Heart right ventricle (tissue), 16 donors: Measurements from ENCODE around the gene ITPR2. TPM values are rescaled to one million over a fixed set of nuclear protein-coding genes. Genes with fewer than 3 reads are reported as not detected.

Experiments used
- ATAC-seq, 8 donors: fragments of 200-7000 bp; cut with Tn5 transposase; one replicate each; pipeline ENCODE4 v1.9.1; 2020; ENCODE audit warnings: mild to moderate bottlenecking in 8 of 8, moderate library complexity in 8 of 8, moderate number of reproducible peaks in 1 of 8
- DNase-seq, 2 donors: peaks; one replicate each; pipeline ENCODE4 v3.0.0-alpha.2; 2020
- H3K27ac ChIP-seq, 10 donors: fragments of 200-600 bp; sonication (generic) in 2 of 10; one replicate each; pipeline versions ENCODE4 v1.5.0 to v1.8.0; 2020 to 2022; ENCODE audit warnings: mild to moderate bottlenecking in 3 of 10
- H3K27me3 ChIP-seq, 7 donors: fragments of 200-600 bp; one replicate each; pipeline ENCODE4 v1.8.0; 2021 to 2022; ENCODE audit warnings: mild to moderate bottlenecking in 2 of 7
- H3K36me3 ChIP-seq, 9 donors: fragments of 200-600 bp; sonication (generic) in 1 of 9; one replicate each; pipeline versions ENCODE4 v1.5.0 to v1.8.0; 2020 to 2022; ENCODE audit warnings: mild to moderate bottlenecking in 2 of 9
- H3K4me1 ChIP-seq, 9 donors: fragments of 200-600 bp; sonication (generic) in 1 of 9; one replicate each; pipeline versions ENCODE4 v1.5.0 to v1.8.0; 2020 to 2022; ENCODE audit warnings: mild to moderate bottlenecking in 4 of 9
- H3K4me3 ChIP-seq, 10 donors: fragments of 200-600 bp; sonication (generic) in 2 of 10; one replicate each; pipeline versions ENCODE4 v1.5.0 to v1.8.0; 2020 to 2022; ENCODE audit warnings: mild to moderate bottlenecking in 7 of 10, moderate library complexity in 2 of 10
- H3K9me3 ChIP-seq, 11 donors: fragments of 200-600 bp in 10 of 11; sonication (generic) in 2 of 11; one replicate each; pipeline versions ENCODE4 v1.5.0 to v1.8.0; 2013 to 2022; ENCODE audit warnings: mild to moderate bottlenecking in 2 of 11, control low read depth in 1 of 11, moderate library complexity in 1 of 11
- WGBS, 2 donors: extraction: QIAGEN DNeasy Blood & Tissue Kit; methylation state at CpG; one replicate each; pipeline ENCODE4 v1.1.7; 2013; ENCODE audit warnings: inconsistent platforms in 1 of 2; 5-methylcytosine and 5-hydroxymethylcytosine counted together
- intact Hi-C, 10 donors: fragments of 100-400 bp; cut with DNase I; formaldehyde crosslinking; loops; one replicate each; pipeline versions ENCODE4 v1.11.1 to v1.14.2; 2022
- polyA plus RNA-seq, 2 donors: library from polyadenylated mRNA; stranded (reverse); fragments of 200-250 nt; gene quantifications; one replicate each; pipeline ENCODE4 v1.2.3, GENCODE V29; 2013
- total RNA-seq, 10 donors: library from RNA; stranded (reverse); fragmentation: NEBNext Ultra II Directional in 3 of 10; extraction: Animal tissue kit (Norgen Biotek cat#: 25700) in 3 of 10; gene quantifications; one replicate each; pipeline versions ENCODE4 v1.2.1 to v1.2.4, GENCODE V29; 2021 to 2023
- TF ChIP-seq, protein P1 (sequence below), 9 donors: fragments of 200-600 bp; sonication (generic) in 2 of 9; IDR thresholded peaks; one replicate each; pipeline versions ENCODE4 v1.5.0 to v1.8.0; 2021 to 2022; ENCODE audit warnings: antibody characterized with exemption in 9 of 9, mild to moderate bottlenecking in 5 of 9, moderate library complexity in 1 of 9
- donor health status: Arrhythmogenic right ventricular cardiomyopathy.
- donor health status: ischemic (EF 13 %, LVEDD 7.1; RV severe dilation, severe dysfunction).
- donor health status: healthy with polysubstance abuse.
- donor health status: DM: no; HTN: yes; CAD: no.
- donor health status: DM: no; HTN: no; CAD: no.
- donor health status: ischemic (EF 25% LVEDD 6.9; RV normal size, moderate dysfunction).
- donor health status: ischemic (EF 25% LVEDD 5.7; RV mildly dilated, moderate dysfunction).
- donor health status: healthy.
- donor health status: DM: yes; HTN: yes; CAD: no.
- donor health status: Ischemic cardiomyopathy.
- donor health status: ischemic (EF 35%, LVEDD 5.7; RV mildly dilated, moderate dysfunction).
- donor health status: nonischemic (EF 11% LVEDD 7.7; RV severe dilation, severe dysfunction).
- donor health status: DM: yes; HTN: yes; CAD: no.
- donor health status: PGD.
- donor health status: ischemic (EF 29% LVEDD 5.4; RV normal size, mild dysfunction).
- donor health status: nonischemic (EF 23%, LVEDD 6.1; RV moderate dilation, normal function).

ITPR2 gene
- total and polyA plus RNA-seq, 12 donors = 2.0 to 18.9 (median 14.3) TPM

DNA sequence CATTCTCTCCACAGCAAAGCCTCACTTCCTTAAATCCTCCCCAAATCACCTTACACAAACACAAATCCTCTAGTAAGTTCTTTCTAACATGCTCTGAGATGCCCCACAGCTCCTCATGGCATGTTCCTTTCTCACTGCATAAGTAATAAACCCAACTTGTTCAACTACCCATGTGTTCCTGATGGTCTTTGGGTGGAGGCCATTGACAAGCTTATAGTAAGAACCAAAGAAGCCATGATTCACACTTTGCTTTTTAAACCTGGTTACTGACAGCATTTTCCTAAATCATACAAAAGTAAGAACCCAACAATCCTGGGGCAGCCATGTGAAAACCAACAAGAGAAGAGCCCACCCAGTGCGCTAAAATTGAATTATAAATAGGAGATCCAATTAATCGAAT lies 138.6 kb downstream of the ITPR2 start:
- H3K27me3 ChIP-seq = no peaks in the 10 kb centered on the region
- ATAC-seq (no peak), DNase-seq (no peak)
- H3K4me3 ChIP-seq = no peak overlapping the region
- H3K4me1 ChIP-seq = no peaks in the 10 kb centered on the region
- WGBS, 2 donors = 98% methylated on average over 2 of the region's 2 CpGs
- no peak overlapping the region for H3K27ac ChIP-seq
- peaks cover 0 to 65% (median 4%) of the 10 kb centered on the region in 9 donors for H3K36me3 ChIP-seq
- intact Hi-C loops = no loop called here
- TF ChIP-seq, protein P1, sequence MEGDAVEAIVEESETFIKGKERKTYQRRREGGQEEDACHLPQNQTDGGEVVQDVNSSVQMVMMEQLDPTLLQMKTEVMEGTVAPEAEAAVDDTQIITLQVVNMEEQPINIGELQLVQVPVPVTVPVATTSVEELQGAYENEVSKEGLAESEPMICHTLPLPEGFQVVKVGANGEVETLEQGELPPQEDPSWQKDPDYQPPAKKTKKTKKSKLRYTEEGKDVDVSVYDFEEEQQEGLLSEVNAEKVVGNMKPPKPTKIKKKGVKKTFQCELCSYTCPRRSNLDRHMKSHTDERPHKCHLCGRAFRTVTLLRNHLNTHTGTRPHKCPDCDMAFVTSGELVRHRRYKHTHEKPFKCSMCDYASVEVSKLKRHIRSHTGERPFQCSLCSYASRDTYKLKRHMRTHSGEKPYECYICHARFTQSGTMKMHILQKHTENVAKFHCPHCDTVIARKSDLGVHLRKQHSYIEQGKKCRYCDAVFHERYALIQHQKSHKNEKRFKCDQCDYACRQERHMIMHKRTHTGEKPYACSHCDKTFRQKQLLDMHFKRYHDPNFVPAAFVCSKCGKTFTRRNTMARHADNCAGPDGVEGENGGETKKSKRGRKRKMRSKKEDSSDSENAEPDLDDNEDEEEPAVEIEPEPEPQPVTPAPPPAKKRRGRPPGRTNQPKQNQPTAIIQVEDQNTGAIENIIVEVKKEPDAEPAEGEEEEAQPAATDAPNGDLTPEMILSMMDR (IDR thresholded peaks at IDR 0.05) = no peak
- H3K9me3 ChIP-seq = no peaks in the 10 kb centered on the region

DNA sequence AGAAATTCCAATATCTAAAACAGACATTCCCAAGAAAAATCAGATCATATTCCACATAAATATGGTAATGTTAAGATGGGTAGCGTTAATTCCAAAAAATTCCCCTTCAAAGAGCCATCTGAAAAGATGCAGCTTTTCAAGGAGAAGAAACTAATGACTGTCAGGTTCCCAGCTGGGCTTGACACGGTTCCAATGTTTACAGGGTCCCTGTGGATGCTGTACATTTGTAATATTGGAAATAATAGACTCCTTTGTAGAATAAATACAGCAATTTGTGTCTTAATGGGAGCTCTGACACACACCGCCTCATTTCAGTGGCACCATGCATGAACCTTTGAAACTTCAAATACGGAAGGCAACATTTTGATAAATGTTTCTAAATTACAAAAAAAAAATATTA lies 140.6 kb downstream of the ITPR2 start:
- no peaks in the 10 kb centered on the region for H3K27me3 ChIP-seq
- WGBS, 2 donors = 85 to 91% methylated on average over 4 of the region's 4 CpGs
- intact Hi-C loops = no loop called here
- ATAC-seq (no peak), DNase-seq (no peak)
- no peaks in the 10 kb centered on the region for H3K4me1 ChIP-seq
- no peak overlapping the region for H3K27ac ChIP-seq
- no peak overlapping the region for H3K4me3 ChIP-seq
- peaks cover 0 to 52% (median 4%) of the 10 kb centered on the region in 9 donors for H3K36me3 ChIP-seq
- TF ChIP-seq, protein P1 (IDR thresholded peaks at IDR 0.05) = no peak
- no peaks in the 10 kb centered on the region for H3K9me3 ChIP-seq

DNA sequence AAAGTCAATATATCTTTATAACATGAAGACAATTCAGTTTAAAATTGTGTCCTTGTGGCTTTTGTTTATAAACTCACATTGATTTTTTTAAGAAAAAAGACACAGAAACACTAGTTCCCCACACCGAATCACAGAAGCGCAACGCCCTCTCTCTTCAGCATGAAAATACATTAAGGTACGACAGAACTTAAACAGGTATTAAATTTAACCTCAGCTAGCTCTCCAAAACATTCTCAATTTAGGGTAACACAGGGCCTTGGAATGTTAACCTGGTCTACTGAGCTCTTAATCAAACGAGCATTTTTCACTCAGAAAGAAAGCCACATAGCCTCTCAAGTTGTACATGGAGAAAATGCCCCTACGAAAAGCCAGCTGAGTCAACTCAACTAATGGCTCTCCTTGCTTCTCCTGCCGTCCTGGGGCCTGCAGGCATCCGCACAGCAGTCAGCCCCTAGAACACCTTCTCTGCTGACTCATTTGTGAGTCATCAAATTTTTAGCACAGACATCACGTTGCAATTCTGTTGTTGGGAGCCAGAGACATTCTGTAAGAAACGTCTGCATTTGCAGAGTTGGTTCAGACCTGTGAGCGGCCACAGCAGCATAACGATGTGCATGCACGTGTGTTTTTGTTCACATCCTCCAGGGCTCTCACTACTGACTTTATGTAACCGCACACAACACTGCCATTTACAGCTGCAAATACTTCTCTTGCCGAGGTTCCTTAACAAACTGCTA lies 141.6 kb downstream of the ITPR2 start:
- intact Hi-C loops = no loop called here
- no peaks in the 10 kb centered on the region for H3K27me3 ChIP-seq
- TF ChIP-seq, protein P1 (IDR thresholded peaks at IDR 0.05) = no peak
- H3K9me3 ChIP-seq = no peaks in the 10 kb centered on the region
- no peaks in the 10 kb centered on the region for H3K4me1 ChIP-seq
- WGBS, 2 donors = 82 to 83% methylated on average over 15 of the region's 15 CpGs
- H3K4me3 ChIP-seq = no peak overlapping the region
- DNase-seq (no peak), ATAC-seq (no peak)
- H3K36me3 ChIP-seq = peaks cover 0 to 47% (median 5%) of the 10 kb centered on the region in 9 donors
- no peak overlapping the region for H3K27ac ChIP-seq

DNA sequence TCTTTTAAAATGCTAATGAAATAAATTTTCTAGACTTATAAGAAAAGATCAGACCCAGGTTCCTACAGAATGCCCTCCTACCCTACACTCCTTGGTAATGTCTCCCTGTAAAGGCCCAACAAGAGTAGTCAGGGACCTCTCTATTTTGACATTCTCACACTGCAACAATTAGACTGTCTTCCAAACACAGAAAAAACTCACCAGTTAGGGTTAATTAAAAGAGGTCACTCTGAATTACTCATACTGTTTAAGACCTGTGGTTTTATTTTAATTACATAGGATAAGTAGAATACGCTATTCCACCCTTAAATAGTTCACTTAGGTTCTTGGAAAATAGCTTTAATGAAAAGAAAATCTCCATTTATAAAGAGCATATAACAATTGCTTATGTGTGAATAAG lies 142.4 kb downstream of the ITPR2 start:
- TF ChIP-seq, protein P1 (IDR thresholded peaks at IDR 0.05) = no peak
- ATAC-seq = no peak
- Histone ChIP-seq H3K36me3 (peaks cover 0 to 47% (median 5%) of the 10 kb centered on the region in 9 donors), H3K27ac (no peak overlapping the region), H3K4me3 (no peak overlapping the region), H3K4me1 (no peaks in the 10 kb centered on the region), H3K9me3 (no peaks in the 10 kb centered on the region), H3K27me3 (no peaks in the 10 kb centered on the region)
- 98 to 99% methylated on average over 1 of the region's 1 CpG for WGBS, 2 donors
- intact Hi-C loops = no loop called here
- DNase-seq = no peak
